Right cardiac atrium (tissue), 5 donors: ENCODE data around the gene HELQ. TPM values are rescaled to one million over a fixed set of nuclear protein-coding genes. Genes with fewer than 3 reads are reported as not detected.
"Not testable (repeated sequence)": the region's sequence is repeated elsewhere in the genome, so short reads cannot be mapped to it uniquely, and the experiment has no call there.

Source experiments
- ATAC-seq, 2 donors: fragments of 200-7000 bp; cut with Tn5 transposase; one replicate each; pipeline versions ENCODE4 v1.8.0 to v1.9.1; 2020; ENCODE audit warnings: moderate library complexity in 2 of 2, mild to moderate bottlenecking in 1 of 2
- DNase-seq, 3 donors: peaks; one replicate each; pipeline ENCODE4 v3.0.0-alpha.2; 2020
- H3K27ac ChIP-seq: one replicate; pipeline ENCODE4 v1.5.1; 2013; ENCODE audit warnings: mild to moderate bottlenecking, low read length, control low read depth, moderate library complexity
- H3K27me3 ChIP-seq: one replicate; pipeline ENCODE4 v1.6.1; 2013; ENCODE audit not compliant: control insufficient read depth, insufficient read depth
- H3K4me1 ChIP-seq: one replicate; pipeline ENCODE4 v1.6.1; 2013; ENCODE audit warnings: low read length; ENCODE audit not compliant: control insufficient read depth, insufficient read depth
- H3K4me3 ChIP-seq: one replicate; pipeline ENCODE4 v1.5.1; 2013; ENCODE audit warnings: low read length, control low read depth
- H3K9me3 ChIP-seq: one replicate; pipeline ENCODE4 v1.6.1; 2013; ENCODE audit warnings: low read length; ENCODE audit not compliant: control insufficient read depth
- WGBS: extraction: QIAGEN DNeasy Blood & Tissue Kit; methylation state at CpG from one replicate; pipeline ENCODE4 v1.1.7; 2013; 5-methylcytosine and 5-hydroxymethylcytosine counted together
- intact Hi-C, 4 donors: fragments of 100-400 bp; cut with DNase I; formaldehyde crosslinking; loops; one replicate each; pipeline versions ENCODE4 v1.11.0 to v1.14.0; 2022 to 2023
- long read RNA-seq, 4 donors: library from polyadenylated mRNA; unstranded; transcript quantifications; one replicate each; pipeline ENCODE4 v2.0.0, GENCODE V29; 2020 to 2021
- polyA plus RNA-seq: library from polyadenylated mRNA; stranded (reverse); fragments of 200-250 nt; gene quantifications from one replicate; pipeline ENCODE4 v1.2.3, GENCODE V29; 2013
- total RNA-seq, 4 donors: library from RNA; stranded (reverse); fragmentation: NEBNext Ultra II Directional; extraction: Animal tissue kit (Norgen Biotek cat#: 25700); gene quantifications; one replicate each; pipeline ENCODE4 v1.2.1, GENCODE V29; 2021
- donor health status: healthy with polysubstance abuse.
- donor health status: DM: no; HTN: yes; CAD: no.
- donor health status: DM: no; HTN: no; CAD: no.
- donor health status: DM: no; HTN: yes; CAD: no; lungs with severe emphysema.
- donor health status: DM: yes; HTN: yes; CAD: no.

The HELQ gene, protein sequence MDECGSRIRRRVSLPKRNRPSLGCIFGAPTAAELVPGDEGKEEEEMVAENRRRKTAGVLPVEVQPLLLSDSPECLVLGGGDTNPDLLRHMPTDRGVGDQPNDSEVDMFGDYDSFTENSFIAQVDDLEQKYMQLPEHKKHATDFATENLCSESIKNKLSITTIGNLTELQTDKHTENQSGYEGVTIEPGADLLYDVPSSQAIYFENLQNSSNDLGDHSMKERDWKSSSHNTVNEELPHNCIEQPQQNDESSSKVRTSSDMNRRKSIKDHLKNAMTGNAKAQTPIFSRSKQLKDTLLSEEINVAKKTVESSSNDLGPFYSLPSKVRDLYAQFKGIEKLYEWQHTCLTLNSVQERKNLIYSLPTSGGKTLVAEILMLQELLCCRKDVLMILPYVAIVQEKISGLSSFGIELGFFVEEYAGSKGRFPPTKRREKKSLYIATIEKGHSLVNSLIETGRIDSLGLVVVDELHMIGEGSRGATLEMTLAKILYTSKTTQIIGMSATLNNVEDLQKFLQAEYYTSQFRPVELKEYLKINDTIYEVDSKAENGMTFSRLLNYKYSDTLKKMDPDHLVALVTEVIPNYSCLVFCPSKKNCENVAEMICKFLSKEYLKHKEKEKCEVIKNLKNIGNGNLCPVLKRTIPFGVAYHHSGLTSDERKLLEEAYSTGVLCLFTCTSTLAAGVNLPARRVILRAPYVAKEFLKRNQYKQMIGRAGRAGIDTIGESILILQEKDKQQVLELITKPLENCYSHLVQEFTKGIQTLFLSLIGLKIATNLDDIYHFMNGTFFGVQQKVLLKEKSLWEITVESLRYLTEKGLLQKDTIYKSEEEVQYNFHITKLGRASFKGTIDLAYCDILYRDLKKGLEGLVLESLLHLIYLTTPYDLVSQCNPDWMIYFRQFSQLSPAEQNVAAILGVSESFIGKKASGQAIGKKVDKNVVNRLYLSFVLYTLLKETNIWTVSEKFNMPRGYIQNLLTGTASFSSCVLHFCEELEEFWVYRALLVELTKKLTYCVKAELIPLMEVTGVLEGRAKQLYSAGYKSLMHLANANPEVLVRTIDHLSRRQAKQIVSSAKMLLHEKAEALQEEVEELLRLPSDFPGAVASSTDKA
- 10 to 100 TPM; 13.4 to 15.7 (median 14.7) TPM for total RNA-seq
- 7.9 TPM for polyA plus RNA-seq
- long read RNA-seq, donor 1, transcript HELQ-202 (2 exons, 744 nt), result major isoform, 7 of 22 reads
- long read RNA-seq, donor 1, partial matches to known transcripts, result 4 of 22 reads
- long read RNA-seq, donor 1, other reads (novel, unspliced or antisense), result 9 of 22 reads
- long read RNA-seq, donor 2, partial matches to known transcripts, result 5 of 16 reads
- long read RNA-seq, donor 2, other reads (novel, unspliced or antisense), result 4 of 16 reads
- long read RNA-seq, donor 3, transcript HELQ-202 (2 exons, 744 nt), result minor isoform, 5 of 53 reads
- long read RNA-seq, donor 3, transcript HELQ-201 (18 exons, 3,579 nt), result major isoform, 15 of 53 reads
- long read RNA-seq, donor 3, partial matches to known transcripts, result 20 of 53 reads
- long read RNA-seq, donor 3, other reads (novel, unspliced or antisense), result 10 of 53 reads
- long read RNA-seq, donor 4, transcript HELQ-202 (2 exons, 744 nt), result major isoform, 6 of 16 reads
- long read RNA-seq, donor 4, partial matches to known transcripts, result 4 of 16 reads
- long read RNA-seq, donor 4, other reads (novel, unspliced or antisense), result 2 of 16 reads

DNA sequence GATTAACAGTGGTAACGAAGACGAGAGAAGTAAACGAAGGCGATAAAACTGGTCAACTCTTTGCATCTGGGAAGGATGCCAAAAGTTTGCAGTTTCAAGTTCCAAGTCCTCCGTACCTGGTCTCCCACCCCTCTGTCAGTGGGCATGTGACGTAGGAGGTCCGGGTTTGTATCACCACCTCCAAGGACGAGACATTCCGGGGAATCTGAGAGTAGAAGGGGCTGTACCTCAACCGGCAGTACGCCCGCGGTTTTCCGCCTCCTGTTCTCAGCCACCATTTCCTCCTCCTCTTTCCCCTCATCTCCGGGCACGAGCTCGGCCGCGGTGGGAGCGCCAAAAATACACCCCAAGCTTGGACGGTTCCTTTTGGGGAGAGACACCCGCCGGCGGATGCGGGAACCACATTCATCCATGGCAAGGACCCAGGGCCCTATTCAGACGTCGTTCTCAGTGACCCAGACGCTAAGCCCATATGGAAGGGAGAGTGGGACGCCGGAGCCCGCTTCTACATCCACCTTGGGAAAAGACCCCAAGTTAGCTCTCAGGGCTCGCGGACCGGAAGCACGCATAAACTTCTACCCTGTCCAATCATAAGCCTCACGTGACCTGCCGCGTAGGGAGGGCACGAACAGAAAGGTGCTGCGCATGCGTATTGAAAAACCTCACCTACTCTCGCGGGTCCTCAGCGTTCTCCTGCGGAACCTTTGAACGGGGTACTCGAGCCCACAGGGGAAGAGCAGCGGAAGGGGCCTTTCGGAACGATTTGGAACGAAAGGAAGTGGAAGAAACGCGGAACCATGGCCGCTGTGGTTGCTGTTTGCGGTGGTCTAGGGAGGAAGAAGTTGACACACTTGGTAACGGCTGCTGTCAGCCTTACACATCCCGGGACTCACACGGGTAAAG, at the start of gene HELQ, which contains the start of gene MRPS18C:
TSS of gene HELQ (minus strand) at position 543 of the 903 bp plus-strand sequence. CDS start at position 413, 130 bp downstream.
TSS of gene MRPS18C (plus strand) at position 778 of the 903 bp plus-strand sequence. CDS start at position 798, 20 bp downstream.
- Histone ChIP-seq H3K4me3 (peak within 1 kb of the TSS; percentile 84), H3K4me1 (peaks cover 4% of the 10 kb centered on the region), H3K27ac (peak within 1 kb of the TSS; percentile 97), H3K9me3 (no peaks in the 10 kb centered on the region), H3K27me3 (no peaks in the 10 kb centered on the region)
- peak; percentile 96 to 98 (median 97) for DNase-seq
- peak; percentile 99 for ATAC-seq
- intact Hi-C loops, result loop anchor here in 1 of 4 donors (10.0 kb wide), 1 partner anchor 171 kb away; the partner anchor contains the start of gene COQ2
- under 1% methylated on average over 58 of the region's 58 CpGs for WGBS

DNA sequence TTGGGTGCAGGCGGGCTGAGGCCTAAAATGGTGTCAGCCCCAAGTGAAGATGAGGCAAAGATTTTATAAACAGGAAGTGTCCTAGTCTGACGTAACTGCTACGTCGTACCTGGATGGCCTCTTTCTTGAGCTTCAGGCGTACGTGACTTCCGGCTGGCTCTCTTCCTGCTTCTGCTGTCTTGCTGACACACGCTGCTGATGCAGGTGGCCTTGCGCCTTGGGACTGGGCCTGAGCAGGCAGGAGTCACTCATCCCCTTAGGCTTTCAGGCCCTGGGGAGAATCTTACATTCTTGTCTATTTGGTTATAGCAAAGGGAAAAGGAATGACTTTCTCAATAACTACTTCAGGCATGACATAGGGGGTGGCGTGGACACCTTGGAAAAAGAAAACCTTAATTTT, 49.4 kb upstream of the HELQ start:
- Histone ChIP-seq H3K27me3 (no peaks in the 10 kb centered on the region), H3K9me3 (no peaks in the 10 kb centered on the region), H3K4me1 (no peaks in the 10 kb centered on the region), H3K4me3 (no peak overlapping the region), H3K27ac (no peak overlapping the region)
- DNase-seq (no peak), ATAC-seq (no peak)
- WGBS, result 78% methylated on average over 10 of the region's 10 CpGs
- intact Hi-C loops, result loop anchor here in 2 of 4 donors (5.0 kb wide), 2 partner anchors 132 to 137 kb away; no protein-coding TSS in a partner anchor

DNA sequence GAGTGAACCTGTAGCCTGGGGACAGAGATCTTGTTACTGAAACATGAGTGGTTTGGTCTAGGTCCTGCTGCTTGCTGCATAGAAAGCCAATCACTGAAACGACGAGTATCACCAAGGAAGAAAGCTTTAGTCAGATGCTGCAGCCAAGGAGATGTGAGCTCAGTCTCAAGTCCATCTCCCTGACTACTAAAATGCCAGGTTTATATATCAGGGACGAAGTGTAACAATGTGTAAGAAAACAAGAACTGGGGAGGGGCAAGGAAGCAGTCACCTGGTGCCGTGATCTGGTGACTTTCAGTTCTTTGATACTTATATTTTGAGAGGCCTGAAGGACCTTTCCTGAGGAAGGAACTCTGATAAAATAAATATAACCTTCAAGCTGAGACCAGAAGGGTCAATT, 48.9 kb upstream of the HELQ start:
- no peaks in the 10 kb centered on the region for H3K4me1 ChIP-seq
- no peak for DNase-seq
- WGBS, result 61% methylated on average over 4 of the region's 4 CpGs
- H3K9me3 ChIP-seq, result no peaks in the 10 kb centered on the region
- no peaks in the 10 kb centered on the region for H3K27me3 ChIP-seq
- ATAC-seq, result no peak
- intact Hi-C loops, result no loop called here
- no peak overlapping the region for H3K27ac ChIP-seq
- H3K4me3 ChIP-seq, result no peak overlapping the region

DNA sequence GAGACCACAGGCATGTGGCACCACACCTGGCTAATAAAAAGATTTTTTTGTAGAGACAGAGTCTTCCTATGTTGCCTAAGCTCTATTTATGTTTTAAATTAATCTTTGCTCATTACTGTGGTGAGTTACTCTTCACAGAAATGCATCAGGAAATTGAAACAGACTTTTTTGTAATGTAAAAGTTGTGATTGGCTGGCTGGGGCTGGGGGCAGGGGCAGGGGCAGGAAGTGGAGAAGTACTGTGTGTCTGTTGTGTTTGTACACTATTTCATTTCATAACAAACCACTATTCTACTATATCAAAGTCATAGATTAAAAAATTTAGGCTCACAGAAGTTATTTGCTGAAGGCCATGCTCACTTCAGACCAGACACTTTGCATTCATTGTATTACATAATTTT, 48.4 kb upstream of the HELQ start:
- intact Hi-C loops, result no loop called here
- DNase-seq, result no peak

DNA sequence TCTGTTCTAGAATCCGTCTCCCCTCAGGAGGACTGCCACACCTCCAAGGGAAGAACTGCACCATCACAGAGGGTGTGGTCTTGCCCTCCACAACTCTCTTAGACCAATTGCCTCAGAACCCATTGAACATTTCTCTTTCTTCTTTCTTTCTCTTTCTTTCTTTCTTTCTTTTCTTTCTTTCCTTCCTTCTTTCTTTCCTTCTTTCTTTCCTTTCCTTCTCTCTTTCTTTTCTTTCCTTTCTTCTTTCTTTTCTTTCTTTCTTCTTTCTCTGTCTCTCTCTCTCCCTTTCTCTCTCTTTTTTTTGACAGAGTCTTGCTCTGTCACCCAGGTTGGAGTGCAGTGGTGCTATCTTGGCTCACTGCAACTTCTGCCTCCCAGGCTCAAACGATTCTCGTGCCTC, 46.0 kb upstream of the HELQ start:
- 90% methylated on average over 3 of the region's 3 CpGs for WGBS

More for the DNA sequence above, 48.4 kb upstream of the HELQ start:
- Histone ChIP-seq H3K4me3 (no peak overlapping the region), H3K9me3 (no peaks in the 10 kb centered on the region), H3K4me1 (no peaks in the 10 kb centered on the region), H3K27me3 (no peaks in the 10 kb centered on the region), H3K27ac (no peak overlapping the region)
- ATAC-seq, result no peak

DNA sequence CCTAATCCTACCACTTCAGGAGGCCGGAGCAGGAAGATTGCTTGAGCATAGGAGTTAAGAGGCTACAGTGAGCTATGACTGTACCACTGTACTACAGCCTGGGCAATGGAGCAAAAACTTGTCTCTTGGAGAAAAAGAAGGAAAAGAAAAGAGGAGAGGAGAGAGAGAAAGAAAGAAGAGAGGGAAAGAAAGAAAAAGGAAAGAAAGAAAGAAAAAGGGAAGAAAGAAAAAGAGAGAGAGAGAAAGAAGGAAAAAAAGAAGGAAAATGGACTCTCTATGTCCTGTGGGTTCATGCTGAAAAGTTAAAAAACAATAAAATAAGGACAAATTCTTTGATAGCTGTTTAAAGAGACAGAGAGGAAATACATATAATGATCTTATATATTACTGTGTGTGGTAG, 42.6 kb upstream of the HELQ start:
- intact Hi-C loops, result no loop called here

More for the DNA sequence above, 46.0 kb upstream of the HELQ start:
- H3K4me1 ChIP-seq, H3K4me3 ChIP-seq, H3K9me3 ChIP-seq, ATAC-seq, intact Hi-C loops, H3K27me3 ChIP-seq, H3K27ac ChIP-seq, DNase-seq: not testable (repeated sequence)

DNA sequence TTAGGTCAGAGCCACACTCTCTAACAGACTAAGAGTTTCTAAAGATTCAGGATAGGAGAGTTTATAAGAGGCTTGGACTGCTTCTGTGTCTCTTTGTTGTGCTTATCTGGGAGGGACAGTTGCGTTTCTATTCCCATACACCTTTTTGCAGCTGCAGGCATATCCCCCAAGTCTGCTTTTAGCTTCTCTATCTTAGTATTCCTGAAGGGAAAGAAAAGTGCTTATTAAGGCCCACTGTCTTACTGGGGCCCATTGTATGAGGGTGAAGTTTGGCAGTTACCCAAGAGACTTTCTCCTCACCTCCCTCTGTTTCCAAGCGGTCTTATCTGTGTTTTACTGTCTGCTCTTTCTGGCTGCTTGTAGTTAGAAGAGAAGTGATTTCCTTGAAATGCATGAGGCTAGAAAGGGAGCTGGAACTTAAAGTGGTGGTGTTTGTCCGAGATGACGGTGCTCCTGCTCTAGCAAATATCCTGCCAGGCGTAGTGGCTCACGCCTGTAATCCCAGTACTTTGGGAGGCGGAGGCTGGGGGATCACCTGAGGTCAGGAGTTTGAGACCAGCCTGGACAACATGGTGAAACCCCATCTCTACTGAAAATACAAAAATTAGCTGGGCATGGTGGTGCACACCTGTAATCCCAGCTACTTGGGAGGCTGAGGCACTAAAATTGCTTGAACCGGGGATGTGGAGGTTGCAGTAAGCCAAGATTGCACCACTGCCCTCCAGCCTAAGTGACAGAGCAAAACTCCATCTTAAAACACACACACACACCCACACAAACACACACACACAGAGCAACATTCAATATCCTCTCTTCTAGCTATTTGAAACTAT, 40.7 kb upstream of the HELQ start:
- DNase-seq, H3K27me3 ChIP-seq, ATAC-seq, intact Hi-C loops, H3K4me1 ChIP-seq, H3K27ac ChIP-seq, H3K9me3 ChIP-seq, H3K4me3 ChIP-seq: not testable (repeated sequence)
- 56% methylated on average over 8 of the region's 8 CpGs for WGBS

More for the DNA sequence above, 42.6 kb upstream of the HELQ start:
- Histone ChIP-seq H3K27ac (no peak overlapping the region), H3K4me3 (no peak overlapping the region), H3K9me3 (no peaks in the 10 kb centered on the region), H3K4me1 (no peaks in the 10 kb centered on the region), H3K27me3 (no peaks in the 10 kb centered on the region)
- ATAC-seq, result no peak
- no peak for DNase-seq
- WGBS, result 92% methylated on average over 1 of the region's 1 CpG

DNA sequence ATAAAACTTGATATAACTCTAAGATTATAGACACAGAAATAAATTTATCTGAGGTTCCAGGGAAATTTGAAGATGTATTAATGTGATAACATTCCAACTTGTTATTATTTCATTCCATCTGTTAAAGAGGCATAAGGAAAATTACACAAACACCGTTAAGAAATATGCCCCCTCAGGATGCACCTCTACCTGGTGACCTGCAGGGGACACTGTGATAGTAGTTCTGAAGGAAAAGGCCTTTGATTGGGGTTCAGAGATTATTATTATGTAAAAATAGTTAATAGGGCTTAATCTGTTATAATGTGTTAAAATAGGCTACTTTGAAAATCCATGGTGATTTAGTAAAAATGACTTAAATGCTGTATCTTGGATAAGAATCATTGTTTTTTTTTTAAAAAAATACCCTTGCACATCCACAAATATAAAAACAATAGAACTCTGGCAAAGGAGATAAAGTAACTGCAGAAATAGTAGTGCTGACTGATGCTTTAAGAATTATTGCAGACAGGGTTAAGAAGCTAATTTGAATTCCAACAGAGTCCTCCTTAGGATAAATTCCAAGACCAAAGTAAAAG, 35.3 kb upstream of the HELQ start:
- intact Hi-C loops, result no loop called here
- no peak for ATAC-seq
- Histone ChIP-seq H3K27ac (no peak overlapping the region), H3K27me3 (no peaks in the 10 kb centered on the region), H3K4me3 (no peak overlapping the region), H3K4me1 (no peaks in the 10 kb centered on the region), H3K9me3 (no peaks in the 10 kb centered on the region)
- DNase-seq, result no peak
- WGBS, result 1% methylated on average over 1 of the region's 1 CpG
